Muscle layer of colon (tissue), 2 donors: Measurements from ENCODE around the gene DLG1.

Experiments
- H3K27ac ChIP-seq: one replicate; pipeline ENCODE4 v1.7.0; 2013; ENCODE audit warnings: low read depth, mild to moderate bottlenecking, low read length, moderate library complexity
- H3K27me3 ChIP-seq, 2 donors: one replicate each; pipeline ENCODE4 v1.7.0; 2013; ENCODE audit warnings: low read length in 2 of 2, mild to moderate bottlenecking in 2 of 2; ENCODE audit not compliant: insufficient read depth in 2 of 2, control insufficient read depth in 1 of 2
- H3K36me3 ChIP-seq: one replicate; pipeline ENCODE4 v1.7.0; 2013; ENCODE audit warnings: mild to moderate bottlenecking, low read length; ENCODE audit not compliant: insufficient read depth
- H3K4me1 ChIP-seq: one replicate; pipeline ENCODE4 v1.7.0; 2013; ENCODE audit warnings: mild to moderate bottlenecking, low read length; ENCODE audit not compliant: insufficient read depth
- H3K4me3 ChIP-seq, 2 donors: one replicate each; pipeline ENCODE4 v1.7.0; 2013; ENCODE audit warnings: low read length in 2 of 2, low read depth in 1 of 2, mild to moderate bottlenecking in 1 of 2, moderate library complexity in 1 of 2
- H3K9ac ChIP-seq: one replicate; pipeline ENCODE4 v1.7.0; 2013; ENCODE audit warnings: low read length
- H3K9me3 ChIP-seq: one replicate; pipeline ENCODE4 v1.7.0; 2013; ENCODE audit warnings: mild to moderate bottlenecking, low read length
- donor health status: abdominal sarcoma.
- donor health status: Adenocarcinoma of cecum.

Gene DLG1

GRCh38 chr3:197336348-197336747 lies 37.9 kb upstream of the DLG1 start:
- no peaks in the 10 kb centered on the region for H3K4me1 ChIP-seq
- no peaks in the 10 kb centered on the region for H3K36me3 ChIP-seq
- H3K27me3 ChIP-seq, result no peaks in the 10 kb centered on the region
- no peaks in the 10 kb centered on the region for H3K9me3 ChIP-seq
- H3K4me3 ChIP-seq, result no peak overlapping the region
- H3K27ac ChIP-seq, result no peak overlapping the region
- H3K9ac ChIP-seq, result no peak overlapping the region

GRCh38 chr3:197335428-197336132 lies 37.2 kb upstream of the DLG1 start:
- H3K36me3 ChIP-seq, result no peaks in the 10 kb centered on the region
- no peak overlapping the region for H3K9ac ChIP-seq
- H3K27ac ChIP-seq, result no peak overlapping the region
- no peaks in the 10 kb centered on the region for H3K9me3 ChIP-seq
- H3K4me1 ChIP-seq, result no peaks in the 10 kb centered on the region
- H3K27me3 ChIP-seq, result no peaks in the 10 kb centered on the region
- no peak overlapping the region for H3K4me3 ChIP-seq

GRCh38 chr3:197333901-197334639 lies 35.7 kb upstream of the DLG1 start:
- Histone ChIP-seq H3K9me3 (no peaks in the 10 kb centered on the region), H3K27me3 (no peaks in the 10 kb centered on the region), H3K4me1 (no peaks in the 10 kb centered on the region), H3K9ac (no peak overlapping the region), H3K36me3 (no peaks in the 10 kb centered on the region), H3K27ac (no peak overlapping the region), H3K4me3 (no peak overlapping the region)

- Histone ChIP-seq H3K4me1 (no peaks in the 10 kb centered on the region), H3K27ac (no peak overlapping the region), H3K9me3 (no peaks in the 10 kb centered on the region), H3K9ac (no peak overlapping the region), H3K27me3 (no peaks in the 10 kb centered on the region), H3K36me3 (no peaks in the 10 kb centered on the region), H3K4me3 (no peak overlapping the region)
Observed at GRCh38 chr3:197331131-197331530, 32.7 kb upstream of the DLG1 start.

- Histone ChIP-seq H3K36me3 (no peaks in the 10 kb centered on the region), H3K9me3 (no peaks in the 10 kb centered on the region), H3K9ac (no peak overlapping the region), H3K4me3 (no peak overlapping the region), H3K27ac (no peak overlapping the region), H3K27me3 (no peaks in the 10 kb centered on the region), H3K4me1 (no peaks in the 10 kb centered on the region)
Observed at GRCh38 chr3:197329382-197329781, 31.0 kb upstream of the DLG1 start.

GRCh38 chr3:197328198-197328597 lies 29.8 kb upstream of the DLG1 start:
- no peak overlapping the region for H3K9ac ChIP-seq
- H3K4me3 ChIP-seq, result no peak overlapping the region
- H3K27me3 ChIP-seq, result no peaks in the 10 kb centered on the region
- no peak overlapping the region for H3K27ac ChIP-seq
- H3K9me3 ChIP-seq, result no peaks in the 10 kb centered on the region
- H3K4me1 ChIP-seq, result no peaks in the 10 kb centered on the region
- H3K36me3 ChIP-seq, result no peaks in the 10 kb centered on the region

GRCh38 chr3:197327701-197328100 lies 29.3 kb upstream of the DLG1 start:
- H3K4me3 ChIP-seq, result no peak overlapping the region
- H3K9ac ChIP-seq, result no peak overlapping the region

GRCh38 chr3:197325773-197326172 lies 27.4 kb upstream of the DLG1 start:
- Histone ChIP-seq H3K4me3 (no peak overlapping the region), H3K4me1 (no peaks in the 10 kb centered on the region), H3K27me3 (no peaks in the 10 kb centered on the region)

More at GRCh38 chr3:197327701-197328100, 29.3 kb upstream of the DLG1 start:
- H3K9me3 ChIP-seq, result no peaks in the 10 kb centered on the region
- no peaks in the 10 kb centered on the region for H3K36me3 ChIP-seq
- no peaks in the 10 kb centered on the region for H3K27me3 ChIP-seq
- H3K27ac ChIP-seq, result no peak overlapping the region
- H3K4me1 ChIP-seq, result no peaks in the 10 kb centered on the region

GRCh38 chr3:197322149-197322548 lies 23.7 kb upstream of the DLG1 start:
- Histone ChIP-seq H3K27me3 (no peaks in the 10 kb centered on the region), H3K9me3 (no peaks in the 10 kb centered on the region), H3K4me3 (no peak overlapping the region), H3K4me1 (no peaks in the 10 kb centered on the region), H3K36me3 (no peaks in the 10 kb centered on the region), H3K9ac (no peak overlapping the region), H3K27ac (no peak overlapping the region)

More at GRCh38 chr3:197325773-197326172, 27.4 kb upstream of the DLG1 start:
- no peaks in the 10 kb centered on the region for H3K9me3 ChIP-seq
- H3K36me3 ChIP-seq, result no peaks in the 10 kb centered on the region
- H3K27ac ChIP-seq, result no peak overlapping the region
- no peak overlapping the region for H3K9ac ChIP-seq

GRCh38 chr3:197320582-197320981 lies 22.2 kb upstream of the DLG1 start:
- Histone ChIP-seq H3K9ac (no peak overlapping the region), H3K27ac (no peak overlapping the region), H3K9me3 (no peaks in the 10 kb centered on the region), H3K4me1 (no peaks in the 10 kb centered on the region), H3K27me3 (no peaks in the 10 kb centered on the region), H3K36me3 (no peaks in the 10 kb centered on the region), H3K4me3 (no peak overlapping the region)

- no peak overlapping the region for H3K27ac ChIP-seq
- no peaks in the 10 kb centered on the region for H3K9me3 ChIP-seq
- no peak overlapping the region for H3K4me3 ChIP-seq
- H3K9ac ChIP-seq, result no peak overlapping the region
- H3K4me1 ChIP-seq, result no peaks in the 10 kb centered on the region
- H3K27me3 ChIP-seq, result no peaks in the 10 kb centered on the region
- no peaks in the 10 kb centered on the region for H3K36me3 ChIP-seq
Observed at GRCh38 chr3:197317250-197317963, 19.0 kb upstream of the DLG1 start.
